Measurements from ENCODE around the gene SPRING1.

- TF ChIP-seq CTCF (IDR thresholded peaks at IDR 0.05; ENCODE audit: poor library complexity) (no peak), EZH2phosphoT487 (IDR thresholded peaks at IDR 0.05; ENCODE audit: low read depth, severe bottlenecking, unreplicated experiment) (no peak), EZH2 (IDR thresholded peaks at IDR 0.05; ENCODE audit: borderline replicate concordance) (no peak)
Measured at GRCh38 chr12:116713527-116713926, 24.3 kb downstream of the SPRING1 start.

Measured in hepatocyte (in vitro differentiated cells).